ENCODE data around the gene TNS1.

TNS1 gene

GRCh38 chr2:217974389-217975005 is 28.3 kb downstream of the TNS1 start:
- no peak for DNase-seq
- H2AFZ ChIP-seq (ENCODE audit: low read length): no peak overlapping the region
- no peaks in the 10 kb centered on the region for H3K27me3 ChIP-seq (replicated peaks; ENCODE audit: insufficient read depth, low read length)
- H3K79me2 ChIP-seq (ENCODE audit: low read length): no peaks in the 10 kb centered on the region
- H3K4me2 ChIP-seq (ENCODE audit: low read depth, low read length): no peak overlapping the region
- no peaks in the 10 kb centered on the region for H4K20me1 ChIP-seq (ENCODE audit: insufficient read depth, low read length)
- no peak overlapping the region for H3K9ac ChIP-seq (ENCODE audit: low read length)
- H3F3A ChIP-seq (ENCODE audit: insufficient read depth, low read length): no peaks in the 10 kb centered on the region
- no peaks in the 10 kb centered on the region for H3K9me3 ChIP-seq (replicated peaks; ENCODE audit: insufficient read depth, low read length)
- no peak overlapping the region for H3K27ac ChIP-seq (ENCODE audit: low read length)
- H3K4me3 ChIP-seq (ENCODE audit: low read length): no peak overlapping the region
- H3K4me1 ChIP-seq (ENCODE audit: low read length): no peaks in the 10 kb centered on the region
- no peak for TF ChIP-seq EZH2 (optimal IDR thresholded peaks at IDR 0.05; ENCODE audit: low read depth, low read length)
- TF ChIP-seq EZH2phosphoT487 (IDR thresholded peaks at IDR 0.05; ENCODE audit: low read length): no peak
- TF ChIP-seq CTCF (IDR thresholded peaks at IDR 0.05; ENCODE audit: low read length): no peak
- H3K36me3 ChIP-seq (replicated peaks; ENCODE audit: insufficient read depth, low read length): no peaks in the 10 kb centered on the region
- H3K9me2 ChIP-seq (replicated peaks; ENCODE audit: insufficient read depth, low read length): no peaks in the 10 kb centered on the region

- H3K4me3 ChIP-seq (ENCODE audit: low read length): no peak overlapping the region
- TF ChIP-seq EZH2phosphoT487 (IDR thresholded peaks at IDR 0.05; ENCODE audit: low read length) (no peak), CTCF (IDR thresholded peaks at IDR 0.05; ENCODE audit: low read length) (no peak), EZH2 (optimal IDR thresholded peaks at IDR 0.05; ENCODE audit: low read depth, low read length) (no peak)
- no peak overlapping the region for H3K9ac ChIP-seq (ENCODE audit: low read length)
- H4K20me1 ChIP-seq (ENCODE audit: insufficient read depth, low read length): no peaks in the 10 kb centered on the region
- no peaks in the 10 kb centered on the region for H3F3A ChIP-seq (ENCODE audit: insufficient read depth, low read length)
- no peak overlapping the region for H3K27ac ChIP-seq (ENCODE audit: low read length)
- no peaks in the 10 kb centered on the region for H3K4me1 ChIP-seq (ENCODE audit: low read length)
- no peak overlapping the region for H2AFZ ChIP-seq (ENCODE audit: low read length)
- no peaks in the 10 kb centered on the region for H3K36me3 ChIP-seq (replicated peaks; ENCODE audit: insufficient read depth, low read length)
- no peaks in the 10 kb centered on the region for H3K9me3 ChIP-seq (replicated peaks; ENCODE audit: insufficient read depth, low read length)
- H3K9me2 ChIP-seq (replicated peaks; ENCODE audit: insufficient read depth, low read length): no peaks in the 10 kb centered on the region
- H3K4me2 ChIP-seq (ENCODE audit: low read depth, low read length): no peak overlapping the region
- H3K79me2 ChIP-seq (ENCODE audit: low read length): no peaks in the 10 kb centered on the region
- no peaks in the 10 kb centered on the region for H3K27me3 ChIP-seq (replicated peaks; ENCODE audit: insufficient read depth, low read length)
- DNase-seq: no peak
These were observed 29.6 kb downstream of the TNS1 start for GRCh38 chr2:217973008-217973787.

- no peak for DNase-seq
- Histone ChIP-seq H3K27ac (ENCODE audit: low read length) (no peak overlapping the region), H3K4me3 (ENCODE audit: low read length) (no peak overlapping the region), H4K20me1 (ENCODE audit: insufficient read depth, low read length) (no peaks in the 10 kb centered on the region), H3K4me1 (ENCODE audit: low read length) (no peaks in the 10 kb centered on the region), H2AFZ (ENCODE audit: low read length) (no peak overlapping the region), H3K4me2 (ENCODE audit: low read depth, low read length) (no peak overlapping the region), H3F3A (ENCODE audit: insufficient read depth, low read length) (no peaks in the 10 kb centered on the region), H3K27me3 (replicated peaks; ENCODE audit: insufficient read depth, low read length) (no peaks in the 10 kb centered on the region), H3K36me3 (replicated peaks; ENCODE audit: insufficient read depth, low read length) (no peaks in the 10 kb centered on the region), H3K79me2 (ENCODE audit: low read length) (no peaks in the 10 kb centered on the region), H3K9ac (ENCODE audit: low read length) (no peak overlapping the region), H3K9me3 (replicated peaks; ENCODE audit: insufficient read depth, low read length) (no peaks in the 10 kb centered on the region), H3K9me2 (replicated peaks; ENCODE audit: insufficient read depth, low read length) (no peaks in the 10 kb centered on the region)
- TF ChIP-seq EZH2 (optimal IDR thresholded peaks at IDR 0.05; ENCODE audit: low read depth, low read length): no peak
- TF ChIP-seq EZH2phosphoT487 (IDR thresholded peaks at IDR 0.05; ENCODE audit: low read length): no peak
- no peak for TF ChIP-seq CTCF (IDR thresholded peaks at IDR 0.05; ENCODE audit: low read length)
These were observed 30.3 kb downstream of the TNS1 start for GRCh38 chr2:217972490-217972889.

Measured in MM.1S (cell line).